Embryonic facial prominence (tissue), 1 donor: ENCODE results near the gene SLC19A1.

Experiments used
- DNase-seq: peaks from one replicate; pipeline ENCODE4 v3.0.0-alpha.2; 2016; ENCODE audit errors: extremely low spot score

The SLC19A1 gene

GRCh38 chr21:45468051-45468970 is 73.9 kb downstream of the SLC19A1 start:
- DNase-seq: no peak

- DNase-seq: no peak
Measured at GRCh38 chr21:45467221-45467779, 74.9 kb downstream of the SLC19A1 start.

DNA sequence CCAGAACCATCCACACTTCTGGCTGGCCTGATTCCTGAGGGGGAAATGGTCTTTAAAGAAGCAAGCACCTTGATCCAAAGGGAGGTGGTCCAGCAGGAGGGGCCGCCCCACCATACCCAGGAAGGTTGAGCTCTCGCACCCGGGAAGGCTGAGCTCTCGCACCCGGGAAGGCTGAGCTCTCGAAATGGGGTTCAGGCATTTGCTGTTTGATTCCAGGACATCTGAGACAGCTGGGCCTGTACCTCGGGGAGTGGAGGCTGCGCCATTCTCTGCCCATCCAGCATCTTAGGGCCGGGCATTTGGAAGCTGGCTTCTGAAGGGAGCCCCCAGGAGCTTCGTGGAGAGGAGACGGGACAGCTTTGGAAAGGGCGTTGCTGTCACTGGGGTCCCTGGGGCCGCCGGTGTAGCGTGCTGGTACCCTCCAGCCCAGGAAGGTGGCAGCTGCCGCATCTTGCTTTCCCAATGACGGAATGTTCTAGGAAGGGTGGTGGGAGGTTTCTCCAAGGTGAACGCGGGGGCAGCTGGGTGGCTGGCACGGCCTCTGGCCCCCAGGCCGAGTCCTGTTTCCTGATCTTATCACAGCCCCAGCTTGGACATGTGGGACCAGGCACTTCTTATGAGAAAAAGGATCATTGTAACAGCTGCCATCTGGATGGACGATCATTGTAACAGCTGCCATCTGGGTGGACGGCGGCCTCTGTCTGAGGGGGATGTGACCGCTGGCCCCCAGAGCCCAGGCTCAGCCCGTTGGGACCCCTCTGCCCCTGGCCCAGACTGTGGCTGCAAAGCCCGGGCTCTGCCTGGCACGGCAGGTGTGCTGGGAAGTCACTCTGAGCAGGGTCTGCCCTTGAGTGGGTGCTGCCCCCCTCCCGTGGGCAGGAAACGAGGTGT is 75.7 kb downstream of the SLC19A1 start:
- no peak for DNase-seq

GRCh38 chr21:45465611-45466329 is 76.5 kb downstream of the SLC19A1 start:
- DNase-seq: no peak

GRCh38 chr21:45465105-45465504 is 77.1 kb downstream of the SLC19A1 start:
- no peak for DNase-seq

DNA sequence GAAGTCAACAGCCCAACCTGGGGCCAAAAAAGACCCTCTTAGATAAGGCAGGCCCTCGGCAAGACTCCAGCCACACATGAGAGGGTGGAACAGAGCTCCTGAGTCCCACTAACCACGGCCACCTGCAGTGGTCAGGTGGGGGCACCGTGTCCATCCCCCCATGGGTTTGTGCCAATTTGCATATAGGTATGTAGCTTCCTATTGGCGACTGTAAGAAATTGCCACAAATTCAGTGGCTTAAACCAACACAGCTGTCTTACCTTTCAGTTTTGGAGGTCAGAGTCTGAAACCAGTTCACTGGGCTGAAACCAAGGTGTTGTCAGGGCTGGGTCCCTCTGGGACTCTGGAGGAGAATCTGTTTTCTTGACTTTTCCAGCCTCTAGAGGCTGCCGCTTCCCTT is 77.9 kb downstream of the SLC19A1 start:
- no peak for DNase-seq

DNA sequence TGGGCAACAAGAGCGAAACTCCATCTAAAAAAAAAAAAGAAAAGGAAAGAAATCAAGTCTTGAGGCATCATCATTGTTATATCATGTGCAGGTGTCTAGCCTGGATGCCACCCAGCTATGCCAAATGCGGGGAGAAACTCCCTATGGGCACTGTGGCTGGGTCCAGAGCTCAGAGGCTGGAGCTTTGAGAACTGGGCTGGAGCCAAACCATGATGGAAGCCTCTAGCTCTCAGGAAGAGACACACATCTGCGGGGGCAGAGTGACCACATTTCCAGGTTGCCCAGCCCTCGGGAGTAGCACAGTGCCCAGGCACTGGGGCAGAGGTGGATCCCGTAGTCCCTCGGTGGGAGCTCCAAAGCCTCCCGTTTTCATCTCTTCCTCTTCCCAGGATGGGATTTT is 78.4 kb downstream of the SLC19A1 start:
- DNase-seq: no peak

- no peak for DNase-seq
Measured at GRCh38 chr21:45461806-45462341, 80.4 kb downstream of the SLC19A1 start.

DNA sequence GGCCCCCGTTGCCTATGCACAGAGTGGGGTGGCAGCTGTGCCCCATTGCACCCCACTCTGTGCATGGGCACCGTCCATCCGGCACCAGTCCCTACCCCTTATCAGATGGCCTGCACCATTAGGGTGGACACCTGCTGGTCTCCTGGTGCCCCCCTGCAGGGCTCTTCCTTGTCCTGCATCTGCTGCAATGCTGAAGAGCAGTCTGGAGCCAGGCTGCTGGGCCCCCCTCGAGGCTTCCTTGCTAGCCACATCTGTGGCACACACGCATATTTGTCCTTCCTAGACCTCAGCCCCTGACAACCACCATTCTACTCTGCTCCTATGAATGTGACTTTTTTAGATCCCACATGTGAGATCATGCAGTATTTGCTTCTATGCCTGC is 80.9 kb downstream of the SLC19A1 start:
- DNase-seq: no peak

DNA sequence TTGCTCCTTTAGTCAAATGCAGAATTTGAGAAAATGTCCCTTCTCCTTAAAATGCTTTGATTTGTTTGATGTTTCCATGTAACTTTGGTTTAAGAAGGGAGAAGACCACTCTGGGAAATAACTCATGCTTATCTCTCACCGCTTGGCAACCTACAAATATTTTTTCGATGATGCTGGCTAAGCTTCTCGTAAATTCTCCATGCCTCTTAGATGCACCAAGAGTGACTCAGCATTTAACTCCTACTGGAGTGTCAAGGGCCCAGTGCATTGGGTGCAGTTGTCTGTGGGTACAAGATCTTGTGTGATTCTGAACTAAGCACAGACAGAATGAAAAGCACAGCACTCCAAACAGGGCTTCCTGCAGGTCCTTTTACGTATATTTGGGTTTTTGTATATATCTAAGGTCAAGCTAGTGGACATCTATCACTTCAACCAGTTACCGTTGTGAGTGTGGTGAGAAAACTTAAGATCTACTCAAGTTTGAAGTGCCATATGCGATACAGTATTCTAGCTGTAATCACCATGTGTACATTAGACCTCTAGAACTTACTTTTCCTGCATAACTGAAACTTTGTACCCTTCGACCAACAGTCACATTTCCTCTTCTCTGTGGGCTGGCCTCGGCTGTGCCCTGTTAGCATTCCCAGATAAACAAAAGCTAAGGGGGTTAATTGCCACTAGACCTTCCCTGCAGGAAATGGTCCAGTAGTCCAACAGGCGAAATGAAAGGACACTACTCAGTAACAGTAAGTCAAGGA is 81.5 kb downstream of the SLC19A1 start:
- DNase-seq: no peak

GRCh38 chr21:45460011-45460565 is 82.2 kb downstream of the SLC19A1 start:
- no peak for DNase-seq

DNA sequence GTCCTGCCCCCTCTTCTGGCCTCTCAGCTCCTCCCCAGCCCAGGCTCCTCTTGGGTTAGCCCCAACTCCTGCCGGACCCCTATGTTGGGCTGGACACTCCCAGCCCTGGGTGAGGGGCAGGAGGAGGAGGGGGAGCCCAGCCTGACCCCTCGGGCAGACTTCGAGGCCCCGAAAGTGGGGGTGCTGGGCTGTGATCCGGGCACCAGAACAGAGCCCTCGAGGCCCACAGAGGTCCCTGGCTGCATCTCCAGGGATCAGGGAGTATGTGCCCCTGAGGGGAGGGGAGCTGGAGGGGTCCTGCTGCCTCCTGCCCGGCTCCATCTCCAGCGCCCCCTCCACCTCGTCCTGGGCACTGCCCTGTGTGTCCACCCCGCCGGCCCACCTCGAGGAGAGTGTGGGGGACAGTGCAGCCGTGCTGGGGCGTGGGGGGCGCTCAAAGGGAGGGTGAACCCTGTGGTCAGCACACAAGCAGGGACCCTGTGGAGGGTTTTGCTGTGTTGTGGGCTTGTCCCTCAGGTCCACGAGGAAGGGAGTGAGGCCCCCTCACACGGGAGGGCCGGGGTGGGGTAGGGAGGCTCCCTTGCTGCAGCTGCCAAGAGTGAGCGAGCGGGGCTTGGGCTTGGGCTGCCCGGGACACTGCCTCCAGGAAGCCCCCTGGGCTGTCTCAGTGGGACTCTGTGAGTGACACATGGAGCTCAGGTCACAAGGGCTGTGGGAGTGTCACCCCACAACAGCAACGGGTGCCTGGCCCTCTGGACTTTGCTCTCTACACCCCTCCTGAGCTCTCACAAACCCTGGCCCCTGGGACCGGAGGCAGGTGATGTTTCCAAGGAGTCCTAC is 82.8 kb downstream of the SLC19A1 start:
- no peak for DNase-seq

- DNase-seq: no peak
Measured at GRCh38 chr21:45458281-45459170, 83.7 kb downstream of the SLC19A1 start.

DNA sequence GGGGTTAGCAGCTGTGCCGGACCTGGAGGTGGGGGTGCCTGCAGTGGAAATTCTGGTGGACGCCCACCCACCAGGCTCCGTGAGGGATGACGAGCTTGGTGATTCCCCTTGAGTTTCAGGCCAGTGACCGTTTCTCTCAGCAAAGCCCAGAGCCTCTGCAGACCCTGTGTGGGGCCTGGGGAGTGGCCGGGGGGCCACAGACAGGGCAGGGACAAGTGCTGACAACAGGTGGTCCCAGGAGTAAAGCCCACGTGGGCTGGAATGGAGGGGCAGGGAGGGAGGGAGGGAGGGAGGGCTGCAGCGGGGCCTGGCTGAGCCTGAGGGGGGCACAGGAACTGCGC is 84.4 kb downstream of the SLC19A1 start:
- no peak for DNase-seq

DNA sequence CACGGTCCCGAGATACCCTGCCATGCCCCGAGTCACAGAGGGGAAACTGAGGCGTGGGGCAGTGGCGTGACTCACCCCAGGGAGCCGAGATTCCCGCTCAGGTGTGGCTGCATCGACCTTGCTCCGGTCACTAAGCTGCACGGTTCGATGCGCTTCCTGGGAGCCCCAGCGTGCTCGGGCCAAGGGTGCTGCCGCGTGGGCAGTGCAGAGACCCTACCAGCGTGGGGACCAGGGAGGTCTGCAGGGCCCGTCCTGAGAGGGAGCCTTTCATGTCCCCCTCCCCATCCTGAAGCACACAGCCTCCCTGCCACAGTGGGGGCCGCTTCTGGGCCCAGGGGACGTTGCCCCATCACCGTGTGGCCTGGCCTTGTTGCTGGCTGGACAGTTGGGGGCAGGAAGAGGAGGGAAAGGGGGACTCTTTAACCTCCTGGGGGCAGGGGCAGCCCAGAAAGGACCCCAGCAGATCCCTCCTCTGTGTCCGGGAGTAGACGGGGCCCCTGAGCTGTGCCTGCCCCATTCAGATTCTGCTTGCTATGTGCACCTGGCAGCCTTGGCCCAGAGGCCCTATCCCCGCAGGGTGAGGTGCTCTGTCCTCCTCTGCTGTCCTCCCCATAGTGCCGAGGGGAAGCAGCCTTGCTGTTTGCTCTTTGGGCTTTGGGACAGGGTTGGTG is 84.9 kb downstream of the SLC19A1 start:
- no peak for DNase-seq

DNA sequence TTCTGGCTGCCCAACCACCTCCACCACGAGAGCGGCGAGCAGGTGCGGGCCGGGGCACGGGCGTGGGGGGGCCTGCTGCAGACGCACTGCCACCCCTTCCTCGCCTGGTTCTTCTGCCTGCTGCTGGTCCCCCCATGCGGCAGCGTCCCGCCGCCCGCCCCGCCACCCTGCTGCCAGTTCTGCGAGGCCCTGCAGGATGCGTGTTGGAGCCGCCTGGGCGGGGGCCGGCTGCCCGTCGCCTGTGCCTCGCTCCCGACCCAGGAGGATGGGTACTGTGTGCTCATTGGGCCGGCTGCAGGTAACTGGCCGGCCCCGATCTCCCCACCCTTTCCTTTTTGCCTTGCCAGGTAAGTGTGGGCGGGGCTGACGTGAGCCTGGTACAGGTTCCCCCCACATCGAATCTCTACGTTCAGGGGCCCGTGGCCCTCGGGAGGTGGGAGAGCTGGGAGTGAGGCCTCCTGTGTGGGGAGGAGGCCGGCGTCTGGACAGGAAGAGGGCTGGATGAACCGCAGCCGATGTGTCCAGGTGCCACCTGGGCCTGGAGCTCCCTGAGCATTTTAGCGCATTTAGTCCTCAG is 85.6 kb downstream of the SLC19A1 start:
- no peak for DNase-seq
